ENCODE data around the gene MAFG.
"Not testable (repeated sequence)": the region's sequence is repeated elsewhere in the genome, so short reads cannot be mapped to it uniquely, and the experiment has no call there.

MAFG gene

GRCh38 chr17:81957691-81958432 is 30.3 kb upstream of the MAFG start:
- no peak for DNase-seq

GRCh38 chr17:81956607-81957589 is 29.4 kb upstream of the MAFG start:
- no peak for DNase-seq

GRCh38 chr17:81955756-81956544 is 28.4 kb upstream of the MAFG start:
- DNase-seq, result no peak

- DNase-seq, result no peak
These were observed 27.6 kb upstream of the MAFG start for GRCh38 chr17:81955058-81955681.

- no peak for DNase-seq
These were observed 26.9 kb upstream of the MAFG start for GRCh38 chr17:81954131-81955057.

DNA sequence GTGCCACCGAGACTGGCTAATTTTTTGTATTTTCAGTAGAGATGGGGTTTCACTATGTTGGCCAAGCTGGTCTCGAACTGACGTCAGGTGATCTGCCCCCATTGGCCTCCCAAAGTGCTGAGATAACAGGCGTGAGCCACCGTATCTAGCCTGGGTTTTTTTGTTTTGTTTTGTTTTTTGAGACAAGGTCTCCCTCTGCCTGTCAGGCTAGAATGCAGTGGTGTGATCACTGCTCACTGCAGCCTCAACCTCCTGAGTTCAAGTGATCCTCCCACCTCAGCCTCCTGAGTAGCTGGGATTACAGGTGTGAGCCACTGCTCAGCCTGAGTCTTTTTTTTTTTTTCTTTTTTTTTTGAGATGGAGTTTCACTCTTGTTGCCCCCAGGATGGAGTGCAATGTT is 25.9 kb upstream of the MAFG start:
- DNase-seq, result not testable (repeated sequence)

- no peak for DNase-seq
These were observed 25.3 kb upstream of the MAFG start for GRCh38 chr17:81952792-81953228.

DNA sequence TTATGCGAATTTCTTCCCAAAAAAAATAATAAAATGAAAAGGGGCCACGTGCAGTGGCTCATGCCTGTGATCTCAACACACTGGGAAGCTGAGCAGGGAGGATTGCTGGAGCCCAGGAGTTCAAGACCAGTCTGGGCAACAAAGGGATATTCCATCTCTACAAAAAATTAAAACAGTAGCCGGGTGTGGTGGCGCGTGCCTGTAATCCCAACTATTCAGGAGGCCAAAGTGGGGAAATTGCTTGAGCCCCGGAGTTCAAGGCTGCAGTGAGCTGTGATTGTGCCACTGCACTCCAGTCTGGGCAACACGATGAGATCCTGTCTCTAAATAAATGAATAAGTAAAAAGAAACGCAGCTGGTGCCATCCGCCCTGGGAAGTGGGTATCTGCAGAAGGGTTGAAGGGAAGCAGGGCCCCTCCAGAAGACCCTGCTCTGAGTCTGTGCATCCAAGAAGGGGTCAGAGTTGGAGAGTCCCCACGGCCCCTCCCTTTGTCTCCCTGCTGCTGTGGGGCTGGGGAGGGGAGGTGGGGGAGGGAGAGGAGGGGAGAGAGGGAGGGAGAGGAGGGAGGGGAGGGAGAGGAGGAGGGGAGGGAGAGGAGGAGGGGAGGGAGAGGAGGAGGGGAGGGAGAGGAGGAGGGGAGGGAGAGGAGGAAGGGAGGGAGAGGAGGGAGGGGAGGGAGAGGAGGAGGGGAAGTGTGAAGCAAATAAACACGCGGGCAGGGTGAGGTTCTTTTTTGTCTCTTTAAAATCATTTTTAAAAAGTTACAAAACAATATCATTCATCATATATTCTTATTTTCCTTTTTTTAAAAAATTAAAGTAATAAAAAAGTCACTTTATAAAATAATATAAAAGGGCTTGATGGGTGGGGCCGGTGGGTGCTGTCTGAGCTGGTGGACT is 24.5 kb upstream of the MAFG start:
- no peak for DNase-seq

DNA sequence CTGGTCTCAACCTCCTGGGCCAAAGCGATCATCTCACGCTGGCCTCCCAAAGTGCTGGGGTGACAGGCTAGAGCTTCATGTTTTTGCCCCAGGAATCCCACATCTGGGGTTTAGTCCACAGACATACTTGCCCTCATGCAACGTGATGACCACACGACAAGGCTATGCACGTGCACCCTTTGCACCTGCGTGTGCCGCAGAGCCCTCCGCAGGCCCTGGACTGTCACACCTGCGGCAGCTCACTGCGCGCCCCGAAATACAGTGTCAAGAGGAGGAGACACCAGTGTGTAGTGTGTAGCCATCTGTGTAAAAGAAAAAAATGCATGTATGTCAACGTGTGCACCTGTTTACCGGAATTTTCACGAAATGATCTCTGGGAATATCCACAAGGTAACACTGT is 23.0 kb upstream of the MAFG start:
- DNase-seq, result no peak

GRCh38 chr17:81948635-81949378 is 21.3 kb upstream of the MAFG start:
- no peak for DNase-seq

DNA sequence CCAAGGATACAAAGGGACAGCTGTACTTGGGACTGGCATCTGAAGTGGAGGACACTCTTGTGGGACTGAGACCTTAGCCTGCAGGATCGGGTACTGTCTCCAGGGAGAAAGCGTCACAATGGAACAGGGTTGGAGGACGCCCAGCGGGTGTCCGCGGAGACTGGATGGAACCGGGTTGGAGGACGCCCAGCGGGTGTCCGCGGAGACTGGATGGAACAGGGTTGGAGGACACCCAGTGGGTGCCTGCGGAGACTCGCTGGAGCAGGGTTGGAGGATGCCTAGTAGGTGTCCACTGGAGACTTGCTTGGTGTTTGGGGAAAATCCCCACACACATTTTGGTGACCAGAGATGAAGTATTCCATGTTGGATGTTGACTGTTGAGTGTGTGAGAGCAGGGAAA is 19.7 kb upstream of the MAFG start, which contains the start of gene MYADML2:
Gene MYADML2, minus strand, starts transcription at position 45 of the 400 bp plus-strand sequence. CDS start 5,492 bp downstream, outside the sequence.
- DNase-seq, result no peak

GRCh38 chr17:81944858-81945257 is 17.3 kb upstream of the MAFG start:
- DNase-seq, result no peak

- DNase-seq, result no peak
These were observed 14.6 kb upstream of the MAFG start for GRCh38 chr17:81942167-81942553.

- DNase-seq, result no peak
These were observed 14.1 kb upstream of the MAFG start for GRCh38 chr17:81941484-81942166.

DNA sequence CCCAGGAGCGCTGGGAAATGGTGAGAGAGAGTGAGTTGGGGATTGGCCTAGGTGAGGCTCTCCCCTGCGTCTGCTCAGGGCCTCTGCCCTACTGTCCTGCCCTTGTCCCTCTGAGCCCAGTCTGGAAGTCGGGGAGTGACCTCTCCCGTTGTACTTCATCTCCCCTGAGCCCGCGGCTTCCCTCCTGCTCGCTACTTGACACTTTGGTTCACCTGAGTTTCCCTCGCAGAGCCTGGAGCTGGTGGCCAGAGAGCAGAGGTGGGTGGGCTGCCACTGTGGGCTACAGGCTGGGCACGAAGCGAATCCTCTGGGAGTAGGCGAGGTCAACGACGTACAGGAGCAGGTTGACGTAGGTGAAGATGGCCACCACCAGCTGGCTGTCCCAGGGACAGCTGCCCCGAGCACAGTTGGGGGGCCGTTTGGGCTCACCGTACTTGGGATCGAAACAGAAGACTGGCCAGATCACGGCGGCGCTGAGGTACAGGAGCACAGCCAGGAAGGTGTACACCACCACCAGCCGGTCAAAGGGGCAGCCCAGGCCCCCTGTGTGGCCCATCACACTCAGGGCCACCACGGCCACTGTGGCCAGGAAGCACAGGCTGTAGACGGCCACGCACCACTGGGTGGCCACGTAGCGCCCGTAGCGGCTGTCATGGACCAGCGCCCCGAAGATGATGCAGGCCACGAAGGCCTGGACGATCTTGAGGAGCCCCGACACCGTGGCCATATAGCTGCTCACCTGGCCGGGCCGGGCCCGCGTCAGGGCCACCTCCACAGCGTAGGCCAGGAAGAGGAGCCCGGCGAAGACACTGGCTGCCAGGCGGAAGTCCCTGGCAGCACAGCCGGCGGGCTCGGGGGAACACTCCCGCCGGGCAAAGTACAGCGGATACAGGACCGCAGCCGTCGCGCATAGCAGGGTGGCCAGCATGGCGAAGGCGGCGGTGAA is 13.3 kb upstream of the MAFG start:
- DNase-seq, result no peak

- DNase-seq, result no peak
These were observed 12.4 kb upstream of the MAFG start for GRCh38 chr17:81939881-81940385.

- no peak for DNase-seq
These were observed 11.7 kb upstream of the MAFG start for GRCh38 chr17:81939218-81939617.
